GM18526 (cell line): ENCODE measurements around the gene PRSS23.

ENCODE experiments used
- POLR2A ChIP-seq: IDR thresholded peaks from 3 replicates; pipeline ENCODE4 v1.6.1; 2011; ENCODE audit not compliant: insufficient read length; ENCODE audit errors: extremely low read depth

Gene PRSS23

GRCh38 chr11:86802601-86803051, 2.3 kb downstream of the PRSS23 start:
- no peak for TF ChIP-seq POLR2A

GRCh38 chr11:86803136-86804045, 3.0 kb downstream of the PRSS23 start:
- TF ChIP-seq POLR2A = no peak

- TF ChIP-seq POLR2A = no peak
Measured at GRCh38 chr11:86804951-86805350, 4.6 kb downstream of the PRSS23 start.

GRCh38 chr11:86805873-86806310, 5.5 kb downstream of the PRSS23 start:
- TF ChIP-seq POLR2A = no peak

GRCh38 chr11:86806903-86807302, 6.6 kb downstream of the PRSS23 start:
- no peak for TF ChIP-seq POLR2A

GRCh38 chr11:86807360-86807759, 7.0 kb downstream of the PRSS23 start:
- TF ChIP-seq POLR2A = no peak

GRCh38 chr11:86809561-86809960, 9.2 kb downstream of the PRSS23 start:
- no peak for TF ChIP-seq POLR2A

GRCh38 chr11:86810288-86810687, 9.9 kb downstream of the PRSS23 start:
- TF ChIP-seq POLR2A = no peak

GRCh38 chr11:86811637-86812321, 11.4 kb downstream of the PRSS23 start:
- no peak for TF ChIP-seq POLR2A

GRCh38 chr11:86812322-86812670, 12.0 kb downstream of the PRSS23 start:
- TF ChIP-seq POLR2A = no peak

- no peak for TF ChIP-seq POLR2A
Measured at GRCh38 chr11:86812981-86813380, 12.6 kb downstream of the PRSS23 start.

- TF ChIP-seq POLR2A = no peak
Measured at GRCh38 chr11:86814775-86815174, 14.4 kb downstream of the PRSS23 start.

- no peak for TF ChIP-seq POLR2A
Measured at GRCh38 chr11:86815726-86816125, 15.4 kb downstream of the PRSS23 start.

- no peak for TF ChIP-seq POLR2A
Measured at GRCh38 chr11:86816251-86816726, 15.9 kb downstream of the PRSS23 start.

GRCh38 chr11:86818462-86819192, 18.3 kb downstream of the PRSS23 start:
- TF ChIP-seq POLR2A = no peak

- TF ChIP-seq POLR2A = no peak
Measured at GRCh38 chr11:86848132-86848531, 47.8 kb downstream of the PRSS23 start.

GRCh38 chr11:86849679-86850078, 49.3 kb downstream of the PRSS23 start:
- no peak for TF ChIP-seq POLR2A
